ENCODE data around the gene ZNF175.

DNA sequence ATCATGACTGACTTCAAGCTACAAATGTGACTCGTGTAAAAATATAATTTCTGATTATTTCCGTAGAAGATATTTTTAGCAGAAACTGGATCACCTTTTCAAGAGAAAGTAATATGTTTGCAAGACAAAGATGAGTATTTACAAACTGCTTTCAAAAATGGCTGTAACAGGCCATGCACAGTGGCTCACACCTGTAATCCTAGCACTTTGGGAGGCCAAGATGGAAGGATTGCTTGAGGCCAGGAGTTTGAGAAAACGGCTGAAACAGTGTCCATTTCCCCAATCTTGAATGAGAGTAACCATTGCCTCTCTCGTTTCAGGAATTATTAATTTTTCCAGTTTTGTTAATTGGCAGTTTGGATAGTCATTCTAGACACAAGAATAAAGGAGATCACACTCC is 3.5 kb upstream of the ZNF175 start:
- no peak for TF ChIP-seq YY1 (IDR thresholded peaks at IDR 0.05; ENCODE audit: insufficient read depth, insufficient read length)
- no peak for TF ChIP-seq SUZ12 (IDR thresholded peaks at IDR 0.05; ENCODE audit: extremely low read depth, insufficient read depth, insufficient read length)

Measured in NT2/D1 (cell line).